IgD-negative memory B cell (primary cell): ENCODE measurements around the gene DELE1. TPM values are rescaled to one million over a fixed set of nuclear protein-coding genes. Genes with fewer than 3 reads are reported as not detected.
"Not testable (repeated sequence)": the region's sequence is repeated elsewhere in the genome, so short reads cannot be mapped to it uniquely, and the experiment has no call there.

Source experiments
- H3K27ac Mint-ChIP-seq, 3 donors: one replicate each; pipeline ENCODE4 v1.8.0; 2020 to 2022; ENCODE audit warnings: mild to moderate bottlenecking in 3 of 3, mixed read lengths in 3 of 3, moderate library complexity in 1 of 3
- H3K27me3 Mint-ChIP-seq: one replicate; pipeline ENCODE4 v1.8.0; 2021; ENCODE audit warnings: mixed read lengths
- H3K36me3 Mint-ChIP-seq: one replicate; pipeline ENCODE4 v1.8.0; 2020; ENCODE audit warnings: mild to moderate bottlenecking, mixed read lengths
- H3K4me1 Mint-ChIP-seq, 3 donors: one replicate each; pipeline ENCODE4 v1.8.0; 2020 to 2022; ENCODE audit warnings: mixed read lengths in 3 of 3, mild to moderate bottlenecking in 1 of 3
- H3K4me3 Mint-ChIP-seq, 4 donors: one replicate each; pipeline ENCODE4 v1.8.0; 2020 to 2022; ENCODE audit warnings: mild to moderate bottlenecking in 4 of 4, mixed read lengths in 4 of 4, moderate library complexity in 3 of 4
- H3K9me3 Mint-ChIP-seq, 3 donors: one replicate each; pipeline ENCODE4 v1.8.0; 2020 to 2021; ENCODE audit warnings: mixed read lengths in 3 of 3, mild to moderate bottlenecking in 1 of 3
- polyA plus RNA-seq: library from polyadenylated mRNA; unstranded; fragments of 300-500 nt; fragmentation: Illumina TruSeq; gene quantifications from one replicate; pipeline ENCODE4 v1.2.3, GENCODE V29; 2021

DELE1 gene
- polyA plus RNA-seq, 1 donor from 2014 or later, result 32.3 TPM

GRCh38 chr5:141879941-141880738 lies 43.5 kb upstream of the DELE1 start:
- Mint-ChIP-seq H3K4me3 (peak overlapping the region in 2 of 4 donors; percentile 10 to 31), H3K27ac (peak overlapping the region in 1 of 3 donors; percentile 14), H3K9me3 (no peaks in the 10 kb centered on the region), H3K4me1 (peaks cover 11 to 16% (median 15%) of the 10 kb centered on the region in 3 donors), H3K36me3 (no peaks in the 10 kb centered on the region), H3K27me3 (peaks cover 64% of the 10 kb centered on the region)

GRCh38 chr5:141880961-141881801 lies 42.5 kb upstream of the DELE1 start:
- Mint-ChIP-seq H3K4me1 (peaks cover 11 to 16% (median 12%) of the 10 kb centered on the region in 3 donors), H3K4me3 (peak overlapping the region in 1 of 4 donors; percentile 8), H3K9me3 (no peaks in the 10 kb centered on the region), H3K27ac (peak overlapping the region in 1 of 3 donors; percentile 14), H3K36me3 (no peaks in the 10 kb centered on the region), H3K27me3 (peaks cover 66% of the 10 kb centered on the region)

- peaks cover 11 to 16% (median 12%) of the 10 kb centered on the region in 3 donors for H3K4me1 Mint-ChIP-seq
- peaks cover 2% of the 10 kb centered on the region for H3K36me3 Mint-ChIP-seq
- no peak overlapping the region for H3K27ac Mint-ChIP-seq
- H3K4me3 Mint-ChIP-seq, result peak overlapping the region in 1 of 4 donors; percentile 33
- peaks cover 67% of the 10 kb centered on the region for H3K27me3 Mint-ChIP-seq
- H3K9me3 Mint-ChIP-seq, result no peaks in the 10 kb centered on the region
These were observed 41.8 kb upstream of the DELE1 start for GRCh38 chr5:141881886-141882285.

- Mint-ChIP-seq H3K27ac (no peak overlapping the region), H3K36me3 (peaks cover 2% of the 10 kb centered on the region), H3K4me3 (no peak overlapping the region), H3K27me3 (peaks cover 59% of the 10 kb centered on the region), H3K4me1 (peaks cover 5 to 9% (median 6%) of the 10 kb centered on the region in 3 donors), H3K9me3 (no peaks in the 10 kb centered on the region)
These were observed 41.0 kb upstream of the DELE1 start for GRCh38 chr5:141882594-141883183.

- peaks cover 5 to 9% (median 6%) of the 10 kb centered on the region in 3 donors for H3K4me1 Mint-ChIP-seq
- no peaks in the 10 kb centered on the region for H3K9me3 Mint-ChIP-seq
- peaks cover 2% of the 10 kb centered on the region for H3K36me3 Mint-ChIP-seq
- H3K4me3 Mint-ChIP-seq, result no peak overlapping the region
- no peak overlapping the region for H3K27ac Mint-ChIP-seq
- peaks cover 57% of the 10 kb centered on the region for H3K27me3 Mint-ChIP-seq
These were observed 40.3 kb upstream of the DELE1 start for GRCh38 chr5:141883184-141883891.

- H3K27me3 Mint-ChIP-seq, result peaks cover 54% of the 10 kb centered on the region
- peaks cover 5 to 9% (median 6%) of the 10 kb centered on the region in 3 donors for H3K4me1 Mint-ChIP-seq
- peak overlapping the region in 1 of 4 donors; percentile 47 for H3K4me3 Mint-ChIP-seq
- no peak overlapping the region for H3K27ac Mint-ChIP-seq
- peaks cover 2% of the 10 kb centered on the region for H3K36me3 Mint-ChIP-seq
- no peaks in the 10 kb centered on the region for H3K9me3 Mint-ChIP-seq
These were observed 39.8 kb upstream of the DELE1 start for GRCh38 chr5:141883892-141884318.

GRCh38 chr5:141889282-141889871 lies 34.3 kb upstream of the DELE1 start:
- Mint-ChIP-seq H3K4me1 (peaks cover 2 to 6% (median 4%) of the 10 kb centered on the region in 3 donors), H3K27ac (peak overlapping the region in 1 of 3 donors; percentile 37), H3K9me3 (peaks cover 0 to 2% (median 0%) of the 10 kb centered on the region in 3 donors), H3K4me3 (peak overlapping the region in 1 of 4 donors; percentile 5), H3K36me3 (peaks cover 2% of the 10 kb centered on the region), H3K27me3 (peaks cover 28% of the 10 kb centered on the region)

- H3K36me3 Mint-ChIP-seq, result not testable (repeated sequence)
These were observed 33.2 kb upstream of the DELE1 start for GRCh38 chr5:141890429-141890828.

GRCh38 chr5:141897425-141897824 lies 26.2 kb upstream of the DELE1 start:
- peaks cover 7% of the 10 kb centered on the region for H3K27me3 Mint-ChIP-seq
- no peak overlapping the region for H3K27ac Mint-ChIP-seq
- no peaks in the 10 kb centered on the region for H3K4me1 Mint-ChIP-seq
- H3K4me3 Mint-ChIP-seq, result no peak overlapping the region
- H3K9me3 Mint-ChIP-seq, result no peaks in the 10 kb centered on the region
- H3K36me3 Mint-ChIP-seq, result no peaks in the 10 kb centered on the region

More at GRCh38 chr5:141890429-141890828, 33.2 kb upstream of the DELE1 start:
- not testable (repeated sequence) for H3K9me3 Mint-ChIP-seq, H3K4me1 Mint-ChIP-seq, H3K27ac Mint-ChIP-seq, H3K4me3 Mint-ChIP-seq
- peaks cover 23% of the 10 kb centered on the region for H3K27me3 Mint-ChIP-seq

- Mint-ChIP-seq H3K27ac (no peak overlapping the region), H3K9me3 (no peaks in the 10 kb centered on the region), H3K36me3 (no peaks in the 10 kb centered on the region), H3K4me1 (no peaks in the 10 kb centered on the region), H3K27me3 (peaks cover 9% of the 10 kb centered on the region), H3K4me3 (no peak overlapping the region)
These were observed 25.1 kb upstream of the DELE1 start for GRCh38 chr5:141898448-141899049.

GRCh38 chr5:141902015-141902814 lies 21.5 kb upstream of the DELE1 start:
- no peaks in the 10 kb centered on the region for H3K36me3 Mint-ChIP-seq
- H3K27ac Mint-ChIP-seq, result no peak overlapping the region
- no peaks in the 10 kb centered on the region for H3K4me1 Mint-ChIP-seq
- no peak overlapping the region for H3K4me3 Mint-ChIP-seq
- peaks cover 11% of the 10 kb centered on the region for H3K27me3 Mint-ChIP-seq
- H3K9me3 Mint-ChIP-seq, result peaks cover 0 to 5% (median 3%) of the 10 kb centered on the region in 3 donors

- no peak overlapping the region for H3K4me3 Mint-ChIP-seq
- no peaks in the 10 kb centered on the region for H3K36me3 Mint-ChIP-seq
- no peaks in the 10 kb centered on the region for H3K4me1 Mint-ChIP-seq
- H3K27me3 Mint-ChIP-seq, result peaks cover 11% of the 10 kb centered on the region
- H3K9me3 Mint-ChIP-seq, result peaks cover 0 to 5% (median 3%) of the 10 kb centered on the region in 3 donors
- no peak overlapping the region for H3K27ac Mint-ChIP-seq
These were observed 20.4 kb upstream of the DELE1 start for GRCh38 chr5:141903261-141903660.

GRCh38 chr5:141904551-141904950 lies 19.1 kb upstream of the DELE1 start:
- Mint-ChIP-seq H3K27ac (no peak overlapping the region), H3K27me3 (peaks cover 9% of the 10 kb centered on the region), H3K9me3 (peaks cover 0 to 5% (median 3%) of the 10 kb centered on the region in 3 donors), H3K4me3 (no peak overlapping the region), H3K36me3 (no peaks in the 10 kb centered on the region), H3K4me1 (no peaks in the 10 kb centered on the region)
